Upper lobe of left lung (tissue), 6 donors: Measurements from ENCODE around the gene PLAGL1. TPM values are rescaled to one million over a fixed set of nuclear protein-coding genes. Genes with fewer than 3 reads are reported as not detected.

Source experiments
- ATAC-seq, 2 donors: fragments of 200-7000 bp; cut with Tn5 transposase; one replicate each; pipeline ENCODE4 v1.9.1; 2022; ENCODE audit warnings: mild to moderate bottlenecking in 2 of 2, moderate library complexity in 2 of 2; ENCODE audit not compliant: low FRiP score in 2 of 2
- DNase-seq, 2 donors: peaks; one replicate each; pipeline ENCODE4 v3.0.0-alpha.2; 2019 to 2020
- H3K27ac ChIP-seq, 4 donors: fragments of 200-600 bp; sonication (generic); one replicate each; pipeline ENCODE4 v1.5.1; 2016 to 2019
- H3K27me3 ChIP-seq, 4 donors: fragments of 200-600 bp; sonication (generic); one replicate each; pipeline ENCODE4 v1.5.1; 2017 to 2019
- H3K36me3 ChIP-seq, 4 donors: fragments of 200-600 bp; sonication (generic); one replicate each; pipeline ENCODE4 v1.5.1; 2016 to 2019
- H3K4me1 ChIP-seq, 4 donors: fragments of 200-600 bp; sonication (generic); one replicate each; pipeline ENCODE4 v1.5.1; 2018 to 2019
- H3K4me3 ChIP-seq, 4 donors: fragments of 200-600 bp; sonication (generic); one replicate each; pipeline ENCODE4 v1.5.1; 2017 to 2019; ENCODE audit warnings: mild to moderate bottlenecking in 2 of 4, moderate library complexity in 1 of 4
- H3K9me3 ChIP-seq, 4 donors: fragments of 200-600 bp; sonication (generic); one replicate each; pipeline ENCODE4 v1.5.1; 2018 to 2019
- CTCF ChIP-seq, 6 experiments: fragments of 450-650 bp in 4 of 6; fragments of 200-600 bp in 2 of 6; sonication (generic) in 2 of 6; IDR thresholded peaks; one replicate each; pipeline ENCODE4 v1.5.1; 2016 to 2019; ENCODE audit warnings: antibody characterized with exemption in 6 of 6
- EP300 ChIP-seq, 4 donors: sonication (generic); formaldehyde crosslinking; IDR thresholded peaks; one replicate each; pipeline ENCODE4 v1.5.1; 2017; ENCODE audit warnings: antibody characterized with exemption in 4 of 4, control low read depth in 2 of 4
- POLR2A ChIP-seq, 4 donors: fragments of 450-650 bp; IDR thresholded peaks; one replicate each; pipeline ENCODE4 v1.5.1; 2016 to 2017; ENCODE audit warnings: antibody characterized with exemption in 4 of 4, mild to moderate bottlenecking in 2 of 4
- POLR2AphosphoS5 ChIP-seq, 2 donors: sonication (generic); formaldehyde crosslinking; IDR thresholded peaks; one replicate each; pipeline ENCODE4 v1.5.1; 2017; ENCODE audit warnings: antibody characterized with exemption in 2 of 2
- whole genome bisulfite sequencing, 2 donors: methylation state at CpG; one replicate each; pipeline ENCODE4 v1.1.5; 2017 to 2018; 5-methylcytosine and 5-hydroxymethylcytosine counted together
- total RNA-seq, 6 donors: library from RNA; depleted of rRNA in 4 of 6; stranded (reverse); fragments of >200 nt in 4 of 6; gene quantifications; one replicate each; pipeline versions ENCODE4 v1.1.0 to v1.2.1, GENCODE V29; 2016 to 2021
- donor health status: DM: no; HTN: no; CAD: no; lungs with moderate emphysema.
- donor health status: DM: no; HTN: yes; CAD: no; lungs with severe emphysema.

The PLAGL1 gene
- total RNA-seq, 6 donors from 2014 or later = 22.5 to 47.5 (median 35.4) TPM

- Histone ChIP-seq H3K36me3 (no peaks in the 10 kb centered on the region), H3K9me3 (no peaks in the 10 kb centered on the region), H3K27ac (no peak overlapping the region), H3K4me1 (peaks cover 0 to 18% (median 1%) of the 10 kb centered on the region in 4 donors), H3K4me3 (no peak overlapping the region), H3K27me3 (no peaks in the 10 kb centered on the region)
- WGBS, 2 donors = 83 to 88% methylated on average over 4 of the region's 4 CpGs
- no peak for ATAC-seq
- TF ChIP-seq EP300 (IDR thresholded peaks at IDR 0.05) = no peak
- TF ChIP-seq POLR2AphosphoS5 (IDR thresholded peaks at IDR 0.05) = no peak
- TF ChIP-seq CTCF (IDR thresholded peaks at IDR 0.05) = no peak
- no peak for DNase-seq
These were observed 54.1 kb downstream of the PLAGL1 start for GRCh38 chr6:143953922-143954321.

GRCh38 chr6:143952947-143953701 is 54.9 kb downstream of the PLAGL1 start:
- Histone ChIP-seq H3K4me1 (peaks cover 0 to 18% (median 1%) of the 10 kb centered on the region in 4 donors), H3K36me3 (peaks cover 0 to under 1% (median 0%) of the 10 kb centered on the region in 4 donors), H3K9me3 (no peaks in the 10 kb centered on the region), H3K27ac (peak overlapping the region in 2 of 4 donors; percentile 1 to 4), H3K4me3 (no peak overlapping the region), H3K27me3 (no peaks in the 10 kb centered on the region)
- peak in 3 of 4 donors; percentile 15 to 87 (median 51) for TF ChIP-seq EP300 (IDR thresholded peaks at IDR 0.05)
- TF ChIP-seq CTCF (IDR thresholded peaks at IDR 0.05) = no peak
- TF ChIP-seq POLR2A (IDR thresholded peaks at IDR 0.05) = no peak
- peak in 1 of 2 donors; percentile 57 for TF ChIP-seq POLR2AphosphoS5 (IDR thresholded peaks at IDR 0.05)
- peak in 1 of 2 donors; percentile 75 for DNase-seq
- ATAC-seq = peak; percentile 8 to 75
- WGBS, 2 donors = 48 to 67% methylated on average over 4 of the region's 4 CpGs

- ATAC-seq (no peak), DNase-seq (no peak)
- peak overlapping the region in 2 of 4 donors; percentile 1 to 4 for H3K27ac ChIP-seq
- H3K36me3 ChIP-seq = peaks cover 0 to 7% (median 0%) of the 10 kb centered on the region in 4 donors
- 84 to 86% methylated on average over 9 of the region's 9 CpGs for WGBS, 2 donors
- H3K9me3 ChIP-seq = no peaks in the 10 kb centered on the region
- no peak for TF ChIP-seq CTCF (IDR thresholded peaks at IDR 0.05)
- no peak for TF ChIP-seq EP300 (IDR thresholded peaks at IDR 0.05)
- TF ChIP-seq POLR2A (IDR thresholded peaks at IDR 0.05) = no peak
- no peak for TF ChIP-seq POLR2AphosphoS5 (IDR thresholded peaks at IDR 0.05)
- H3K4me1 ChIP-seq = peaks cover 0 to 18% (median 1%) of the 10 kb centered on the region in 4 donors
- no peaks in the 10 kb centered on the region for H3K27me3 ChIP-seq
- no peak overlapping the region for H3K4me3 ChIP-seq
These were observed 55.8 kb downstream of the PLAGL1 start for GRCh38 chr6:143952060-143952778.

- Histone ChIP-seq H3K36me3 (peaks cover 0 to 7% (median 0%) of the 10 kb centered on the region in 4 donors), H3K4me3 (no peak overlapping the region), H3K9me3 (peaks cover 0 to 4% (median 0%) of the 10 kb centered on the region in 4 donors), H3K4me1 (peaks cover 0 to 18% (median 1%) of the 10 kb centered on the region in 4 donors), H3K27ac (peak overlapping the region in 1 of 4 donors; percentile 81), H3K27me3 (no peaks in the 10 kb centered on the region)
- TF ChIP-seq POLR2AphosphoS5 (IDR thresholded peaks at IDR 0.05) (no peak), CTCF (IDR thresholded peaks at IDR 0.05) (no peak), EP300 (IDR thresholded peaks at IDR 0.05) (no peak), POLR2A (IDR thresholded peaks at IDR 0.05) (no peak)
- 61 to 76% methylated on average over 3 of the region's 3 CpGs for WGBS, 2 donors
- ATAC-seq = no peak
- no peak for DNase-seq
These were observed 57.2 kb downstream of the PLAGL1 start for GRCh38 chr6:143950875-143951274.
